ENCODE data around the gene SPRN. TPM values are rescaled to one million over a fixed set of nuclear protein-coding genes. Genes with fewer than 3 reads are reported as not detected.

The SPRN gene
- total RNA-seq, 4 donors from 2014 or later, result not detected

GRCh38 chr10:133459454-133460207 lies 35.2 kb upstream of the SPRN start:
- Histone ChIP-seq H3K27me3 (no peaks in the 10 kb centered on the region), H3K9me3 (no peaks in the 10 kb centered on the region), H3K36me3 (peaks cover 0 to 5% (median 0%) of the 10 kb centered on the region in 3 donors), H3K4me3 (no peak overlapping the region), H3K4me1 (no peaks in the 10 kb centered on the region), H3K27ac (no peak overlapping the region)
- TF ChIP-seq POLR2A (IDR thresholded peaks at IDR 0.05) (no peak), CTCF (IDR thresholded peaks at IDR 0.05) (no peak)
- DNase-seq, result no peak
- WGBS, 2 donors, result 60 to 84% methylated on average over 1 to 20 of the region's 81 CpGs
- intact Hi-C loops (cut with DNase I), result no loop called here

- no peak for DNase-seq
Measured at GRCh38 chr10:133458710-133459453, 34.5 kb upstream of the SPRN start.

GRCh38 chr10:133458021-133458709 lies 33.7 kb upstream of the SPRN start:
- intact Hi-C loops (cut with DNase I), result no loop called here
- no peak overlapping the region for H3K4me3 ChIP-seq
- H3K27ac ChIP-seq, result no peak overlapping the region
- 63% methylated on average over 4 of the region's 40 CpGs; no CpG with 5 or more reads in 1 of the 2 donors for WGBS, 2 donors
- TF ChIP-seq POLR2A (IDR thresholded peaks at IDR 0.05), result no peak
- TF ChIP-seq CTCF (IDR thresholded peaks at IDR 0.05), result no peak
- H3K9me3 ChIP-seq, result no peaks in the 10 kb centered on the region
- DNase-seq, result no peak
- no peaks in the 10 kb centered on the region for H3K4me1 ChIP-seq
- H3K36me3 ChIP-seq, result peaks cover 0 to 5% (median 0%) of the 10 kb centered on the region in 3 donors
- no peaks in the 10 kb centered on the region for H3K27me3 ChIP-seq

More at GRCh38 chr10:133458710-133459453, 34.5 kb upstream of the SPRN start:
- TF ChIP-seq CTCF (IDR thresholded peaks at IDR 0.05), result no peak
- TF ChIP-seq POLR2A (IDR thresholded peaks at IDR 0.05), result no peak
- no peak overlapping the region for H3K4me3 ChIP-seq
- no peaks in the 10 kb centered on the region for H3K4me1 ChIP-seq
- intact Hi-C loops (cut with DNase I), result no loop called here
- no peak overlapping the region for H3K27ac ChIP-seq
- H3K27me3 ChIP-seq, result no peaks in the 10 kb centered on the region
- no peaks in the 10 kb centered on the region for H3K9me3 ChIP-seq
- H3K36me3 ChIP-seq, result peaks cover 0 to 5% (median 0%) of the 10 kb centered on the region in 3 donors
- 100% methylated on average over 4 of the region's 21 CpGs; no CpG with 5 or more reads in 1 of the 2 donors for WGBS, 2 donors

GRCh38 chr10:133457100-133457841 lies 32.8 kb upstream of the SPRN start:
- intact Hi-C loops (cut with DNase I), result no loop called here
- Histone ChIP-seq H3K4me1 (no peaks in the 10 kb centered on the region), H3K9me3 (no peaks in the 10 kb centered on the region), H3K27me3 (no peaks in the 10 kb centered on the region), H3K4me3 (no peak overlapping the region), H3K27ac (no peak overlapping the region), H3K36me3 (peaks cover 0 to 5% (median 0%) of the 10 kb centered on the region in 3 donors)
- 86 to 95% methylated on average over 2 to 9 of the region's 34 CpGs for WGBS, 2 donors
- DNase-seq, result no peak
- TF ChIP-seq CTCF (IDR thresholded peaks at IDR 0.05) (no peak), POLR2A (IDR thresholded peaks at IDR 0.05) (no peak)
